ENCODE data around the gene WDR46. TPM values are rescaled to one million over a fixed set of nuclear protein-coding genes. Genes with fewer than 3 reads are reported as not detected.
"Not testable (repeated sequence)": the region's sequence is repeated elsewhere in the genome, so short reads cannot be mapped to it uniquely, and the experiment has no call there.

The WDR46 gene
- total RNA-seq, 4 donors from 2014 or later: 25.0 to 87.2 (median 55.8) TPM

GRCh38 chr6:33288141-33288920, 708 bp downstream of the WDR46 start:
- TF ChIP-seq POLR2AphosphoS5 (IDR thresholded peaks at IDR 0.05) (no peak), POLR2A (IDR thresholded peaks at IDR 0.05) (no peak), EP300 (IDR thresholded peaks at IDR 0.05; ENCODE audit: low read depth) (no peak), CTCF (IDR thresholded peaks at IDR 0.05) (no peak)
- H3K27me3 ChIP-seq: no peaks in the 10 kb centered on the region
- peaks cover 6 to 21% (median 20%) of the 10 kb centered on the region in 4 donors for H3K4me1 ChIP-seq
- no peak for DNase-seq
- WGBS, 2 donors (ENCODE audit: low coverage in 1 of 2): 7 to 16% methylated on average over 4 to 21 of the region's 21 CpGs
- H3K9me3 ChIP-seq: no peaks in the 10 kb centered on the region
- in situ Hi-C loops (cut with MboI; ENCODE audit: low pct_ligation_motif_present in 1 of 4, low pct_unique_long_range_greater_than_20kb in 1 of 4, low sequenced_read_pairs in 3 of 4): no loop called here
- intact Hi-C loops (cut with DNase I; ENCODE audit: low total_unique reads): no loop called here
- peaks cover 0 to 8% (median 0%) of the 10 kb centered on the region in 4 donors for H3K36me3 ChIP-seq
- H3K4me3 ChIP-seq: peak overlapping the region; percentile 69 to 93 (median 79)
- peak overlapping the region; percentile 80 to 89 (median 86) for H3K27ac ChIP-seq

- TF ChIP-seq EP300 (IDR thresholded peaks at IDR 0.05; ENCODE audit: low read depth) (no peak), POLR2AphosphoS5 (IDR thresholded peaks at IDR 0.05) (no peak), POLR2A (IDR thresholded peaks at IDR 0.05) (no peak), CTCF (IDR thresholded peaks at IDR 0.05) (no peak)
- DNase-seq: no peak
- no peak overlapping the region for H3K4me3 ChIP-seq
- H3K27ac ChIP-seq: no peak overlapping the region
- 80 to 93% methylated on average over 1 to 22 of the region's 22 CpGs for WGBS, 2 donors (ENCODE audit: low coverage in 1 of 2)
- H3K4me1 ChIP-seq: peaks cover 6 to 21% (median 20%) of the 10 kb centered on the region in 4 donors
- no peaks in the 10 kb centered on the region for H3K27me3 ChIP-seq
- intact Hi-C loops (cut with DNase I; ENCODE audit: low total_unique reads) (no loop called here), in situ Hi-C loops (cut with MboI; ENCODE audit: low pct_ligation_motif_present in 1 of 4, low pct_unique_long_range_greater_than_20kb in 1 of 4, low sequenced_read_pairs in 3 of 4) (no loop called here)
- peaks cover 0 to 8% (median 0%) of the 10 kb centered on the region in 4 donors for H3K36me3 ChIP-seq
- H3K9me3 ChIP-seq: no peaks in the 10 kb centered on the region
These were observed 1.8 kb downstream of the WDR46 start for GRCh38 chr6:33286946-33287914.

GRCh38 chr6:33285214-33285613, 3.8 kb downstream of the WDR46 start:
- not testable (repeated sequence) for H3K36me3 ChIP-seq
- 96 to 100% methylated on average over 1 to 4 of the region's 4 CpGs for WGBS, 2 donors (ENCODE audit: low coverage in 1 of 2)

GRCh38 chr6:33280539-33280938, 8.5 kb downstream of the WDR46 start:
- in situ Hi-C loops (cut with MboI; ENCODE audit: low pct_ligation_motif_present in 1 of 4, low pct_unique_long_range_greater_than_20kb in 1 of 4, low sequenced_read_pairs in 3 of 4): no loop called here
- WGBS, 2 donors (ENCODE audit: low coverage in 1 of 2): 95% methylated on average over 6 of the region's 6 CpGs; no CpG with 5 or more reads in 1 of the 2 donors

More at GRCh38 chr6:33285214-33285613, 3.8 kb downstream of the WDR46 start:
- H3K27me3 ChIP-seq; H3K27ac ChIP-seq; H3K4me3 ChIP-seq; intact Hi-C loops (cut with DNase I; ENCODE audit: low total_unique reads); in situ Hi-C loops (cut with MboI; ENCODE audit: low pct_ligation_motif_present in 1 of 4, low pct_unique_long_range_greater_than_20kb in 1 of 4, low sequenced_read_pairs in 3 of 4); DNase-seq; H3K9me3 ChIP-seq: not testable (repeated sequence)
- peaks cover 6 to 15% (median 14%) of the 10 kb centered on the region in 4 donors for H3K4me1 ChIP-seq

More at GRCh38 chr6:33280539-33280938, 8.5 kb downstream of the WDR46 start:
- H3K4me3 ChIP-seq: no peak overlapping the region
- H3K36me3 ChIP-seq: no peaks in the 10 kb centered on the region
- H3K9me3 ChIP-seq: no peaks in the 10 kb centered on the region
- no peak for DNase-seq
- TF ChIP-seq POLR2A (IDR thresholded peaks at IDR 0.05) (no peak), POLR2AphosphoS5 (IDR thresholded peaks at IDR 0.05) (no peak), CTCF (IDR thresholded peaks at IDR 0.05) (no peak), EP300 (IDR thresholded peaks at IDR 0.05; ENCODE audit: low read depth) (no peak)
- no peak overlapping the region for H3K27ac ChIP-seq
- peaks cover 15 to 29% (median 21%) of the 10 kb centered on the region in 4 donors for H3K4me1 ChIP-seq
- H3K27me3 ChIP-seq: no peaks in the 10 kb centered on the region
- intact Hi-C loops (cut with DNase I; ENCODE audit: low total_unique reads): no loop called here
